ENCODE measurements around the gene NRCAM.

The NRCAM gene

DNA sequence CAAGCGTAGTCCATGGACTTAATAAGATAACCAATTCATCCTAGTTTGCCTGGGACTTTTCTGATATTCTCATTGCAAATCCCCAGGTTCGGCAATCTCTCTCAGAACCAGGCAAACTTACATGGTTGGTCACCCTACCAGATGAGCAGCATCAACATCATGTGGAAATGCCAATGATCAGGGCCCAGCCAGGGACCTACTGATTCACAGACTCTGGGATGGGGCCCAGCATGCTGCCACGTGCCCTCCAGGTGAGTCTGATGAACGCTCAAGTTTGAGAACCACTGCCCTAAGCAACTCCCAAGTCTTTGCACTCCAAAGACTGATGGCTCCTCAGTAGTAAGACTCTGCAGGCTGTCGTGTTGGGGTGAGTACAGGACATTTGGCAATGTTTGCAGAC, 328.8 kb downstream of the NRCAM start:
- Histone ChIP-seq H3K4me1 (ENCODE audit: insufficient read depth, low read length) (no peaks in the 10 kb centered on the region), H3K36me3 (ENCODE audit: insufficient read depth, low read length) (no peaks in the 10 kb centered on the region), H3K4me3 (ENCODE audit: low read depth in 1 of 2, low read length in 2 of 2) (no peak overlapping the region), H3K27me3 (ENCODE audit: control insufficient read depth in 1 of 2, insufficient read depth in 2 of 2, low read length in 2 of 2) (no peaks in the 10 kb centered on the region), H3K27ac (ENCODE audit: low read depth, low read length) (no peak overlapping the region), H3K9me3 (ENCODE audit: low read length) (no peaks in the 10 kb centered on the region), H3K9ac (ENCODE audit: low read length) (no peak overlapping the region)

GRCh38 chr7:108124820-108125219, 331.4 kb downstream of the NRCAM start:
- no peaks in the 10 kb centered on the region for H3K36me3 ChIP-seq (ENCODE audit: insufficient read depth, low read length)
- no peak overlapping the region for H3K4me3 ChIP-seq (ENCODE audit: low read depth in 1 of 2, low read length in 2 of 2)
- H3K27ac ChIP-seq (ENCODE audit: low read depth, low read length) = no peak overlapping the region
- no peak overlapping the region for H3K9ac ChIP-seq (ENCODE audit: low read length)
- H3K9me3 ChIP-seq (ENCODE audit: low read length) = no peaks in the 10 kb centered on the region
- no peaks in the 10 kb centered on the region for H3K4me1 ChIP-seq (ENCODE audit: insufficient read depth, low read length)
- no peaks in the 10 kb centered on the region for H3K27me3 ChIP-seq (ENCODE audit: control insufficient read depth in 1 of 2, insufficient read depth in 2 of 2, low read length in 2 of 2)

DNA sequence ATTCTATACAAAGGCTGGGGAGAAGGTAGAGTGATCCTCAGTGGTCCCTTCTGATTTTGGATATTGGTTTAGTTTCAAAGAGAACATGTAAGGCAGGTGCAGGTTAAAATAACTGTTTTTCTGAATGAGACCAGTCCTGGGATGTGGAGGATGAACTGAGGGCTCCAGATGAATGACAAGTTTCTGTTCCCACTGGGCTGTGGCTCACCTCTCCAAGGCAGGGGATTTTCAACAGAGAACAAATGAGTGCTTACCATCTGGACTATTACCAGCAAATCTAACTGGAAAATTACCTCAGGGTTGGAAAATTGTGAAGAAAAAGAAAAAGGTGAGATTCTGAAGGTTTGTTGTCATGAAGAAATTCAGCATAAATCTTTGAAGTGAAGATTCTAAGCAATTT, 334.1 kb downstream of the NRCAM start:
- Histone ChIP-seq H3K9ac (ENCODE audit: low read length) (no peak overlapping the region), H3K27me3 (ENCODE audit: control insufficient read depth in 1 of 2, insufficient read depth in 2 of 2, low read length in 2 of 2) (no peaks in the 10 kb centered on the region)

GRCh38 chr7:108120933-108121332, 335.3 kb downstream of the NRCAM start:
- H3K4me1 ChIP-seq (ENCODE audit: insufficient read depth, low read length) = no peaks in the 10 kb centered on the region
- H3K27ac ChIP-seq (ENCODE audit: low read depth, low read length) = no peak overlapping the region
- no peaks in the 10 kb centered on the region for H3K9me3 ChIP-seq (ENCODE audit: low read length)
- H3K9ac ChIP-seq (ENCODE audit: low read length) = no peak overlapping the region
- H3K36me3 ChIP-seq (ENCODE audit: insufficient read depth, low read length) = no peaks in the 10 kb centered on the region
- H3K27me3 ChIP-seq (ENCODE audit: control insufficient read depth in 1 of 2, insufficient read depth in 2 of 2, low read length in 2 of 2) = no peaks in the 10 kb centered on the region
- H3K4me3 ChIP-seq (ENCODE audit: low read depth in 1 of 2, low read length in 2 of 2) = no peak overlapping the region

More for the DNA sequence above, 334.1 kb downstream of the NRCAM start:
- no peaks in the 10 kb centered on the region for H3K36me3 ChIP-seq (ENCODE audit: insufficient read depth, low read length)
- H3K9me3 ChIP-seq (ENCODE audit: low read length) = no peaks in the 10 kb centered on the region
- H3K27ac ChIP-seq (ENCODE audit: low read depth, low read length) = no peak overlapping the region
- H3K4me3 ChIP-seq (ENCODE audit: low read depth in 1 of 2, low read length in 2 of 2) = no peak overlapping the region
- H3K4me1 ChIP-seq (ENCODE audit: insufficient read depth, low read length) = no peaks in the 10 kb centered on the region

GRCh38 chr7:108120196-108120595, 336.0 kb downstream of the NRCAM start:
- Histone ChIP-seq H3K27me3 (ENCODE audit: control insufficient read depth in 1 of 2, insufficient read depth in 2 of 2, low read length in 2 of 2) (no peaks in the 10 kb centered on the region), H3K27ac (ENCODE audit: low read depth, low read length) (no peak overlapping the region), H3K4me1 (ENCODE audit: insufficient read depth, low read length) (no peaks in the 10 kb centered on the region), H3K36me3 (ENCODE audit: insufficient read depth, low read length) (no peaks in the 10 kb centered on the region), H3K9ac (ENCODE audit: low read length) (no peak overlapping the region), H3K9me3 (ENCODE audit: low read length) (no peaks in the 10 kb centered on the region), H3K4me3 (ENCODE audit: low read depth in 1 of 2, low read length in 2 of 2) (no peak overlapping the region)

- Histone ChIP-seq H3K36me3 (ENCODE audit: insufficient read depth, low read length) (no peaks in the 10 kb centered on the region), H3K27me3 (ENCODE audit: control insufficient read depth in 1 of 2, insufficient read depth in 2 of 2, low read length in 2 of 2) (no peaks in the 10 kb centered on the region), H3K9ac (ENCODE audit: low read length) (no peak overlapping the region), H3K9me3 (ENCODE audit: low read length) (no peaks in the 10 kb centered on the region), H3K27ac (ENCODE audit: low read depth, low read length) (no peak overlapping the region), H3K4me1 (ENCODE audit: insufficient read depth, low read length) (no peaks in the 10 kb centered on the region), H3K4me3 (ENCODE audit: low read depth in 1 of 2, low read length in 2 of 2) (no peak overlapping the region)
These were observed 337.3 kb downstream of the NRCAM start for GRCh38 chr7:108118959-108119358.

DNA sequence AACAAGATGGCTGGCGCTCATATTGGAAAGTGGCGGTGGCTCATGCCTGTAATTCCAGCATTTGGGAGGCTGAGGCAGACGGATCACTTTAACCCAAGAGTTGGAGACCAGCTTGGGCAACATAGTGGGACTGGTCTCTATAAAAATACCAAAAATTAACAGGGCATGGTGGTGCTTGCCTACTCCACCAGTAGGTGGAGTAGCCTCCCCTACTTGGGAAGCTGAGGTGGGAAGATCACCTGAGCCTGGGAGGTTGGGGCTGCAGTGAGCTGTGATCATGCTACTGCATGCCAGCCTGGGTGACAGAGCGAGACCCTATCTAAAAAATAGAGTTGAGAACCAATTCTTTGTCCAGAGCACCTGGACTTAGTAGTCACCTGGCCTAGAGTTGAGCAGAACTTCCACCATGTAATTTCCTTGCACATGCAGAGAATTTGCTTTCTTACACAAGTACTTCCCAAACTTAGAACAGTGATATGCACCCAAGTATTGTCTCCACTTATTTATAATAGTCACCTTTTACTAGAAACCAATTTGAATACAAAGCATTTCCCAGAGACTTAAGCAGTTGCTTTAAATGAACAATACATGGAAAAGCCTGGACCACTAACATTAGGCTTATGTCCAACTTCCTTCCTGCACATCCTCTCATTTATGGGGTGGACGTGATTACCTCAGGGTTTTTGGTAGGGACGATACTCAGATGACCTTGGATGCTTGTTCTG, 342.0 kb downstream of the NRCAM start:
- Histone ChIP-seq H3K27ac (ENCODE audit: low read depth, low read length) (no peak overlapping the region), H3K27me3 (ENCODE audit: control insufficient read depth in 1 of 2, insufficient read depth in 2 of 2, low read length in 2 of 2) (no peaks in the 10 kb centered on the region), H3K9me3 (ENCODE audit: low read length) (no peaks in the 10 kb centered on the region), H3K4me3 (ENCODE audit: low read depth in 1 of 2, low read length in 2 of 2) (no peak overlapping the region), H3K4me1 (ENCODE audit: insufficient read depth, low read length) (no peaks in the 10 kb centered on the region), H3K36me3 (ENCODE audit: insufficient read depth, low read length) (no peaks in the 10 kb centered on the region), H3K9ac (ENCODE audit: low read length) (no peak overlapping the region)

DNA sequence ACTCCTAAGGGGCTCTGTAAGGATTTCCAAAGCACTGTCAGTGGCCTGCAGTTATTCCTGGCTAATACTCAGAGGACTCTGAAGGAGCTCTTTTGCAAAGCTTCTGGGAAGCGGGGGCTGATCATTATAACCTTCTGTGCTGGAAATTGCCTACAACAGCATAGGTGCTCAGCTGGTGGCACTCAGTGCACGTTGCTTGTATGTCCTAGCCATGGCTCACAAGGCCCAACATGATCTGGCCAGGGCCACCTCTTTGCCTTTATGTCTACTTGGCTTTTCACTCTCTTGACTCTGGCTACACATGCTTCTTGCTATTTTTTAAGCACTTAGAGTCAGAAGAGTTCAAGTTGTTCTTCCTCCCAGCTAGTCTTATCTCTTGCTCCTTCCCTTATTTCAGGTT, 343.6 kb downstream of the NRCAM start:
- Histone ChIP-seq H3K27me3 (ENCODE audit: control insufficient read depth in 1 of 2, insufficient read depth in 2 of 2, low read length in 2 of 2) (no peaks in the 10 kb centered on the region), H3K36me3 (ENCODE audit: insufficient read depth, low read length) (no peaks in the 10 kb centered on the region), H3K4me3 (ENCODE audit: low read depth in 1 of 2, low read length in 2 of 2) (no peak overlapping the region), H3K27ac (ENCODE audit: low read depth, low read length) (no peak overlapping the region), H3K9me3 (ENCODE audit: low read length) (no peaks in the 10 kb centered on the region), H3K9ac (ENCODE audit: low read length) (no peak overlapping the region), H3K4me1 (ENCODE audit: insufficient read depth, low read length) (no peaks in the 10 kb centered on the region)

DNA sequence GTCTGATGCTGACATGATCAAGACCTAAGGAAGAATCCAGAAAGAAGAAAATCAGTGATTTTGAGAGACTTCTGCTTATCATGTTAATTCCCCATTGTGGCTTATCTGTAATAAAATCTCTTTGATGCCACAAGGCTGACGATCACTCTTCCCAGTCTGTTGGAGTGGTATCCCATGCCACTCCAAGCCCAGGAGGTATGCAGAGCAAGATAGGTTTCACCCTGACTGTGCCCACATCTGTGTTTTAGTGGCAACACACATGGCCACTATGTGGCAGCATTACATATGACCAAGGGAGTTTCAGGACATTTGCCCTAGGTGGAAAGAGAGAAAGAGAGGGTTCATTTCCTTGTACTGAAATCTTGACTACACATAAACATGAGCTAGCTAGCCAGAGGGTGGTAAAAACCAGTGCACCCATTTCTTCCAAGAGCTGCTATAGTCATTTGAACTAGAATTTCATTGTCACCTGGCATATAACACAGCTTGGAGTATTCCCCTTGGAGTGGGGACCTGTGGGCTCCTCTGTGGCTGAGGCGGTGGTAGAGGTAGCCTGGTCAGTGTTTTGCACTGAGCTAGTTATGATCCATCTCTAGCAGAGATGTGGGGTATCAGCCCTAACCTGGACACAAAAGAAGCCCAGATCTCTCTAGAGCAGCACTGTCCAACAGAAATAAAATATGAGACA, 346.9 kb downstream of the NRCAM start:
- no peak overlapping the region for H3K9ac ChIP-seq (ENCODE audit: low read length)
- no peaks in the 10 kb centered on the region for H3K36me3 ChIP-seq (ENCODE audit: insufficient read depth, low read length)
- H3K27me3 ChIP-seq (ENCODE audit: control insufficient read depth in 1 of 2, insufficient read depth in 2 of 2, low read length in 2 of 2) = no peaks in the 10 kb centered on the region
- H3K4me3 ChIP-seq (ENCODE audit: low read depth in 1 of 2, low read length in 2 of 2) = no peak overlapping the region
- no peaks in the 10 kb centered on the region for H3K4me1 ChIP-seq (ENCODE audit: insufficient read depth, low read length)
- H3K9me3 ChIP-seq (ENCODE audit: low read length) = no peaks in the 10 kb centered on the region
- H3K27ac ChIP-seq (ENCODE audit: low read depth, low read length) = no peak overlapping the region

GRCh38 chr7:108108131-108108530, 348.1 kb downstream of the NRCAM start:
- H3K4me3 ChIP-seq (ENCODE audit: low read depth in 1 of 2, low read length in 2 of 2) = no peak overlapping the region
- no peaks in the 10 kb centered on the region for H3K9me3 ChIP-seq (ENCODE audit: low read length)
- H3K27ac ChIP-seq (ENCODE audit: low read depth, low read length) = no peak overlapping the region
- H3K4me1 ChIP-seq (ENCODE audit: insufficient read depth, low read length) = peaks cover 4% of the 10 kb centered on the region
- H3K27me3 ChIP-seq (ENCODE audit: control insufficient read depth in 1 of 2, insufficient read depth in 2 of 2, low read length in 2 of 2) = no peaks in the 10 kb centered on the region
- H3K36me3 ChIP-seq (ENCODE audit: insufficient read depth, low read length) = no peaks in the 10 kb centered on the region
- H3K9ac ChIP-seq (ENCODE audit: low read length) = no peak overlapping the region

DNA sequence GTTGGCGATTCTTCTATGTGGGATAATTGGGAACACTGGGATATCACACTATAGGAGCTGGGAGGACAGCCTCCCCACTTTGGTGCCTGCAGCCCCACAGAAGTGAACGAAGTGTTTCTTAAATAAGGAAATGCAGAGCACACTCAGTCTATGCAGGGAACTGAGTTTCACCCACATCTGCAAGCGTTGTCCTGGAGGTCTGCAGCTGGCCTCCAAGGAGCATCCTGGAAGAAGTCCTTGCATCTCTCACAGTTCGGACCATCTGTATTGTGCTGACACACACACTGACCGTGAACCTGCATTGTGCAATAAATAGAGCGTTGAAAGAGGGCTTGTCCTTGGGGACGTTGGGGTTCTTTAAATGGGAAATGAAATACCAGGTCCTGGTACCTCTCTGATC, 351.9 kb downstream of the NRCAM start:
- H3K9me3 ChIP-seq (ENCODE audit: low read length) = no peaks in the 10 kb centered on the region
- no peak overlapping the region for H3K4me3 ChIP-seq (ENCODE audit: low read depth in 1 of 2, low read length in 2 of 2)
- no peaks in the 10 kb centered on the region for H3K27me3 ChIP-seq (ENCODE audit: control insufficient read depth in 1 of 2, insufficient read depth in 2 of 2, low read length in 2 of 2)
- H3K9ac ChIP-seq (ENCODE audit: low read length) = no peak overlapping the region
- H3K4me1 ChIP-seq (ENCODE audit: insufficient read depth, low read length) = peaks cover 4% of the 10 kb centered on the region
- no peak overlapping the region for H3K27ac ChIP-seq (ENCODE audit: low read depth, low read length)
- H3K36me3 ChIP-seq (ENCODE audit: insufficient read depth, low read length) = no peaks in the 10 kb centered on the region
